Measurements from ENCODE around the gene TET1. TPM values are rescaled to one million over a fixed set of nuclear protein-coding genes. Genes with fewer than 3 reads are reported as not detected.

Gene TET1
- total and polyA plus RNA-seq, 9 of the 15 experiments (the other 6 are each of a cell fraction or from before 2014, with no cell fraction given) = 2.6 to 21.3 (median 11.6) TPM

GRCh38 chr10:68559841-68560185 lies 324 bp upstream of the TET1 start:
- BruUV-seq (replicated peaks) = no TSS peak
- Histone ChIP-seq H3K27me3 (ENCODE audit: control insufficient read depth in 2 of 2, insufficient read depth in 2 of 2, low read length in 2 of 2) (no peaks in the 10 kb centered on the region), H3K9me3 (replicated peaks; ENCODE audit: control insufficient read depth, insufficient read depth, low read depth, low read length) (no peaks in the 10 kb centered on the region), H3K4me3 (peak overlapping the region; percentile 88), H3K4me1 (replicated peaks in 1 of 2; ENCODE audit: control insufficient read depth in 2 of 2, insufficient read depth in 2 of 2, low read length in 2 of 2) (peaks cover 20 to 33% of the 10 kb centered on the region in 2 experiments), H3K4me2 (ENCODE audit: insufficient read depth, low read length) (peak overlapping the region; percentile 99), H4K20me1 (replicated peaks; ENCODE audit: control insufficient read depth, insufficient read depth, low read length) (no peaks in the 10 kb centered on the region), H3K9me1 (ENCODE audit: control insufficient read depth, insufficient read depth, low read length) (no peaks in the 10 kb centered on the region), H3K79me2 (ENCODE audit: control insufficient read depth, insufficient read depth, low read length) (peaks cover 47% of the 10 kb centered on the region), H3K27ac (ENCODE audit: extremely low read depth, low read depth, low read length) (peak overlapping the region; percentile 95), H3K36me3 (ENCODE audit: control insufficient read depth, insufficient read depth, low read length) (peaks cover 5% of the 10 kb centered on the region; the same call in 2 of the 3 replicates), H2AFZ (ENCODE audit: low read depth, low read length) (peak overlapping the region; percentile 71), H3K9ac (ENCODE audit: insufficient read depth in 1 of 2, low read depth in 2 of 2, low read length in 2 of 2) (peak overlapping the region; percentile 90 to 96; a peak in 2 of 4 replicates)
- intact Hi-C loops (cut with micrococcal nuclease) (loop anchor here (1.0 to 10.0 kb wide), 3 partner anchors 40 to 345 kb away; partner anchors contain the start of genes DDX50 and RUFY2), in situ Hi-C loops (cut with MboI) (no loop called here)
- CTCF ChIA-PET (ENCODE audit: low intra/inter-chr PET ratio) = no interaction called here
- no peak for FAIRE-seq
- 8% methylated on average over 6 of the region's 6 CpGs for WGBS (ENCODE audit: insufficient coverage, low coverage, missing lambda C conversion rate)
- no peak for DNase-seq (ENCODE audit: extremely low read depth in 1 of 4, low spot score in 3 of 4)
- ATAC-seq = no peak
- POLR2A ChIA-PET = interaction anchor here (0.6 to 3.4 kb wide), 11 partner anchors 11 to 161 kb away, joined by 3 to 25 read pairs (median 4); partner anchors contain the start of gene CCAR1
- TF ChIP-seq, protein P1, sequence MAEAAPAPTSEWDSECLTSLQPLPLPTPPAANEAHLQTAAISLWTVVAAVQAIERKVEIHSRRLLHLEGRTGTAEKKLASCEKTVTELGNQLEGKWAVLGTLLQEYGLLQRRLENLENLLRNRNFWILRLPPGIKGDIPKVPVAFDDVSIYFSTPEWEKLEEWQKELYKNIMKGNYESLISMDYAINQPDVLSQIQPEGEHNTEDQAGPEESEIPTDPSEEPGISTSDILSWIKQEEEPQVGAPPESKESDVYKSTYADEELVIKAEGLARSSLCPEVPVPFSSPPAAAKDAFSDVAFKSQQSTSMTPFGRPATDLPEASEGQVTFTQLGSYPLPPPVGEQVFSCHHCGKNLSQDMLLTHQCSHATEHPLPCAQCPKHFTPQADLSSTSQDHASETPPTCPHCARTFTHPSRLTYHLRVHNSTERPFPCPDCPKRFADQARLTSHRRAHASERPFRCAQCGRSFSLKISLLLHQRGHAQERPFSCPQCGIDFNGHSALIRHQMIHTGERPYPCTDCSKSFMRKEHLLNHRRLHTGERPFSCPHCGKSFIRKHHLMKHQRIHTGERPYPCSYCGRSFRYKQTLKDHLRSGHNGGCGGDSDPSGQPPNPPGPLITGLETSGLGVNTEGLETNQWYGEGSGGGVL (CRISPR knock-in tag; IDR thresholded peaks at IDR 0.05) = no peak
- TF ChIP-seq NR2C1 (IDR thresholded peaks at IDR 0.05) (no peak), NR2C1 (tag; IDR thresholded peaks at IDR 0.05) (peak; percentile 22; the same call in 1 of the 2 replicates), HNRNPUL1 (IDR thresholded peaks at IDR 0.05; ENCODE audit: low read length) (no peak), MAFF (IDR thresholded peaks at IDR 0.05; ENCODE audit: low read length) (no peak), TAL1 (IDR thresholded peaks at IDR 0.05) (0 out of 2 replicates have a peak, but pooled peaks have one; percentile 8), ETV6 (IDR thresholded peaks at IDR 0.05; ENCODE audit: borderline replicate concordance in 1 of 2, low read depth in 2 of 2, low read length in 1 of 2) (0 out of 4 replicates have a peak, but pooled peaks of 1 of the 2 experiments have one; percentile 5), ETV6 (CRISPR knock-in tag; IDR thresholded peaks at IDR 0.05; ENCODE audit: borderline replicate concordance) (no peak), CEBPB (tag; IDR thresholded peaks at IDR 0.05) (peak; percentile 96), RBM25 (IDR thresholded peaks at IDR 0.05; ENCODE audit: low read depth, low read length, severe bottlenecking) (no peak), CEBPG (CRISPR knock-in tag; IDR thresholded peaks at IDR 0.05) (peak; percentile 78), CEBPG (tag; conservative IDR thresholded peaks at IDR 0.05 in 1 of 2, IDR thresholded peaks at IDR 0.05 in 1 of 2) (peak; percentile 79 to 92), OTX1 (CRISPR knock-in tag; IDR thresholded peaks at IDR 0.05) (no peak), FOXK2 (conservative IDR thresholded peaks at IDR 0.05 in 1 of 2, IDR thresholded peaks at IDR 0.05 in 1 of 2; ENCODE audit: low read depth in 2 of 2) (peak; percentile 80; a peak in 3 of 4 replicates), ZNF644 (tag; IDR thresholded peaks at IDR 0.05; ENCODE audit: low read depth) (no peak), ZNF3 (CRISPR knock-in tag; IDR thresholded peaks at IDR 0.05) (no peak), POLR2H (tag; IDR thresholded peaks at IDR 0.05; ENCODE audit: low read depth) (0 out of 2 replicates have a peak, but pooled peaks have one; percentile 31), IRF1 (CRISPR knock-in tag; IDR thresholded peaks at IDR 0.05; ENCODE audit: borderline replicate concordance) (no peak), ELK3 (CRISPR knock-in tag; IDR thresholded peaks at IDR 0.05) (0 out of 2 replicates have a peak, but pooled peaks have one; percentile 12), ARNT (IDR thresholded peaks at IDR 0.05) (peak in 1 of 2 experiments; percentile 40; a peak in 1 of 4 replicates)

All from K562 (cell line).